Hepatocyte (in vitro differentiated cells): Measurements from ENCODE around the gene ATP8A2. TPM values are rescaled to one million over a fixed set of nuclear protein-coding genes. Genes with fewer than 3 reads are reported as not detected.
A peak's percentile ranks its signal among the peaks of the same experiment; 100 is the strongest.

Experiments used
- DNase-seq: peaks from one replicate; pipeline ENCODE4 v3.0.0-alpha.2; 2016; ENCODE audit warnings: low spot score
- H2AFZ ChIP-seq: fragments of 200-600 bp; sonication (generic); 2 replicates; pipeline ENCODE4 v1.6.0; 2016; ENCODE audit warnings: antibody characterized with exemption, mild to moderate bottlenecking
- H3K27ac ChIP-seq: fragments of 200-600 bp; sonication (generic); 2 replicates; pipeline ENCODE4 v1.5.1; 2016; ENCODE audit warnings: mild to moderate bottlenecking
- H3K27me3 ChIP-seq: fragments of 200-600 bp; sonication (generic); 2 replicates; pipeline ENCODE4 v1.6.1; 2016
- H3K36me3 ChIP-seq: fragments of 200-600 bp; sonication (generic); replicated peaks from 2 replicates; pipeline ENCODE4 v1.5.1; 2016; ENCODE audit warnings: low read depth; ENCODE audit not compliant: insufficient read depth
- H3K4me1 ChIP-seq: fragments of 200-600 bp; sonication (generic); 2 replicates; pipeline ENCODE4 v1.5.1; 2016; ENCODE audit warnings: mild to moderate bottlenecking, moderate library complexity; ENCODE audit not compliant: insufficient read depth
- H3K4me2 ChIP-seq: fragments of 200-600 bp; sonication (generic); 2 replicates; pipeline ENCODE4 v1.6.0; 2016
- H3K4me3 ChIP-seq: fragments of 200-600 bp; sonication (generic); 2 replicates; pipeline ENCODE4 v1.5.1; 2016; ENCODE audit warnings: mild to moderate bottlenecking
- H3K79me2 ChIP-seq: fragments of 200-600 bp; sonication (generic); 2 replicates; pipeline ENCODE4 v1.6.0; 2017; ENCODE audit warnings: mild to moderate bottlenecking
- H3K9me2 ChIP-seq: fragments of 200-600 bp; sonication (generic); replicated peaks from 2 replicates; pipeline ENCODE4 v1.6.0; 2017; ENCODE audit warnings: mild to moderate bottlenecking; ENCODE audit not compliant: insufficient read depth
- H3K9me3 ChIP-seq: fragments of 200-600 bp; sonication (generic); 2 replicates; pipeline ENCODE4 v1.5.1; 2016; ENCODE audit warnings: low read depth, mild to moderate bottlenecking
- H4K20me1 ChIP-seq: fragments of 200-600 bp; sonication (generic); 2 replicates; pipeline ENCODE4 v1.6.0; 2016; ENCODE audit warnings: mild to moderate bottlenecking; ENCODE audit not compliant: insufficient read depth, poor library complexity, severe bottlenecking
- CTCF ChIP-seq: fragments of 200-600 bp; sonication (generic); IDR thresholded peaks from 2 replicates; pipeline ENCODE4 v1.5.1; 2016; ENCODE audit warnings: antibody characterized with exemption, mild to moderate bottlenecking; ENCODE audit not compliant: poor library complexity
- EZH2 ChIP-seq: fragments of 200-600 bp; sonication (generic); IDR thresholded peaks from 2 replicates; pipeline ENCODE4 v1.6.1; 2016; ENCODE audit warnings: antibody characterized with exemption, mild to moderate bottlenecking, borderline replicate concordance
- EZH2phosphoT487 ChIP-seq: fragments of 200-600 bp; sonication (generic); IDR thresholded peaks from one replicate; pipeline ENCODE4 v1.6.1; 2018; ENCODE audit warnings: antibody characterized with exemption, mild to moderate bottlenecking, low read depth, moderate library complexity; ENCODE audit not compliant: unreplicated experiment, severe bottlenecking
- WGBS: methylation state at CpG from one replicate; pipeline ENCODE4 v1.1.6; 2016; ENCODE audit warnings: low lambda C conversion rate; ENCODE audit errors: missing lambda C conversion rate; 5-methylcytosine and 5-hydroxymethylcytosine counted together
- polyA plus RNA-seq: library from polyadenylated mRNA; unstranded; fragments of >200 nt; fragmentation: Nextera tagmentation; extraction: Ambion mirVana; gene quantifications from 2 replicates; pipeline ENCODE4 v1.2.1, GENCODE V29; 2016
- total RNA-seq: library from RNA; depleted of rRNA; stranded (reverse); fragments of >200 nt; gene quantifications from 2 replicates; pipeline ENCODE4 v1.2.3, GENCODE V29; 2014

Gene ATP8A2
- total and polyA plus RNA-seq, 2 experiments from 2014 or later = 2.1 to 3.1 TPM

- no peaks in the 10 kb centered on the region for H3K9me2 ChIP-seq
- no peaks in the 10 kb centered on the region for H3K27me3 ChIP-seq
- H3K27ac ChIP-seq = no peak overlapping the region
- H3K4me3 ChIP-seq = no peak overlapping the region
- no peak for DNase-seq
- no peaks in the 10 kb centered on the region for H3K4me1 ChIP-seq
- H2AFZ ChIP-seq = no peak overlapping the region
- H3K79me2 ChIP-seq = no peaks in the 10 kb centered on the region
- no peak for TF ChIP-seq EZH2
- no peak for TF ChIP-seq EZH2phosphoT487
- no peak for TF ChIP-seq CTCF
- H3K4me2 ChIP-seq = no peak overlapping the region
- H3K36me3 ChIP-seq = no peaks in the 10 kb centered on the region
- no peaks in the 10 kb centered on the region for H3K9me3 ChIP-seq
- 67% methylated on average over 3 of the region's 3 CpGs for WGBS
- no peaks in the 10 kb centered on the region for H4K20me1 ChIP-seq
Measured at GRCh38 chr13:25798998-25799397, 427.2 kb downstream of the ATP8A2 start.

- H4K20me1 ChIP-seq = no peaks in the 10 kb centered on the region
- no peaks in the 10 kb centered on the region for H3K36me3 ChIP-seq
- WGBS = 73% methylated on average over 3 of the region's 3 CpGs
- H3K4me3 ChIP-seq = no peak overlapping the region
- TF ChIP-seq EZH2 (no peak), CTCF (no peak), EZH2phosphoT487 (no peak)
- peak overlapping the region; percentile 23 for H3K4me2 ChIP-seq
- no peaks in the 10 kb centered on the region for H3K4me1 ChIP-seq
- H3K79me2 ChIP-seq = no peaks in the 10 kb centered on the region
- H2AFZ ChIP-seq = no peak overlapping the region
- no peaks in the 10 kb centered on the region for H3K9me3 ChIP-seq
- no peaks in the 10 kb centered on the region for H3K27me3 ChIP-seq
- DNase-seq = no peak
- H3K27ac ChIP-seq = no peak overlapping the region
- H3K9me2 ChIP-seq = no peaks in the 10 kb centered on the region
Measured at GRCh38 chr13:25800523-25800922, 428.7 kb downstream of the ATP8A2 start.

GRCh38 chr13:25802579-25802978, 430.8 kb downstream of the ATP8A2 start:
- no peak overlapping the region for H3K27ac ChIP-seq
- H3K27me3 ChIP-seq = no peaks in the 10 kb centered on the region
- 79% methylated on average over 3 of the region's 3 CpGs for WGBS
- TF ChIP-seq EZH2 (no peak), EZH2phosphoT487 (no peak), CTCF (no peak)
- H3K79me2 ChIP-seq = no peaks in the 10 kb centered on the region
- H3K4me3 ChIP-seq = no peak overlapping the region
- no peaks in the 10 kb centered on the region for H3K9me2 ChIP-seq
- H3K4me2 ChIP-seq = no peak overlapping the region
- H4K20me1 ChIP-seq = no peaks in the 10 kb centered on the region
- H2AFZ ChIP-seq = no peak overlapping the region
- H3K9me3 ChIP-seq = no peaks in the 10 kb centered on the region
- no peaks in the 10 kb centered on the region for H3K36me3 ChIP-seq
- no peaks in the 10 kb centered on the region for H3K4me1 ChIP-seq
- DNase-seq = no peak

- no peaks in the 10 kb centered on the region for H3K36me3 ChIP-seq
- H3K79me2 ChIP-seq = no peaks in the 10 kb centered on the region
- H3K27ac ChIP-seq = no peak overlapping the region
- WGBS = 76% methylated on average over 3 of the region's 3 CpGs
- H3K9me3 ChIP-seq = no peaks in the 10 kb centered on the region
- no peak overlapping the region for H3K4me2 ChIP-seq
- no peaks in the 10 kb centered on the region for H3K27me3 ChIP-seq
- no peak overlapping the region for H2AFZ ChIP-seq
- no peaks in the 10 kb centered on the region for H3K4me1 ChIP-seq
- H4K20me1 ChIP-seq = no peaks in the 10 kb centered on the region
- no peak overlapping the region for H3K4me3 ChIP-seq
- DNase-seq = no peak
- TF ChIP-seq EZH2phosphoT487 (no peak), EZH2 (no peak), CTCF (no peak)
- no peaks in the 10 kb centered on the region for H3K9me2 ChIP-seq
Measured at GRCh38 chr13:25803641-25804040, 431.9 kb downstream of the ATP8A2 start.
